Large intestine (tissue), 3 donors: Measurements from ENCODE around the gene QRICH2. TPM values are rescaled to one million over a fixed set of nuclear protein-coding genes. Genes with fewer than 3 reads are reported as not detected.
A peak's percentile ranks its signal among the peaks of the same experiment; 100 is the strongest.

Experiments used
- DNase-seq, 2 donors: peaks; one replicate each; pipeline versions ENCODE4 v3.0.0 to v3.0.0-alpha.2; 2013
- H3K27ac ChIP-seq: one replicate; pipeline ENCODE4 v1.5.1; 2013; ENCODE audit warnings: low read length
- H3K27me3 ChIP-seq: 2 replicates; pipeline ENCODE4 v1.6.1; 2013; ENCODE audit warnings: low read length; ENCODE audit not compliant: control insufficient read depth, insufficient read depth
- H3K36me3 ChIP-seq: 2 replicates; pipeline ENCODE4 v1.6.1; 2013; ENCODE audit warnings: low read length; ENCODE audit not compliant: control insufficient read depth, insufficient read depth
- H3K4me1 ChIP-seq: one replicate; pipeline ENCODE4 v1.6.1; 2013; ENCODE audit warnings: low read length; ENCODE audit not compliant: control insufficient read depth, insufficient read depth
- H3K4me3 ChIP-seq: one replicate; pipeline ENCODE4 v1.5.1; 2013; ENCODE audit warnings: low read length
- H3K9me3 ChIP-seq: one replicate; pipeline ENCODE4 v1.6.1; 2013; ENCODE audit warnings: mild to moderate bottlenecking, low read depth, low read length, moderate library complexity; ENCODE audit not compliant: control insufficient read depth
- WGBS: methylation state at CpG from one replicate; pipeline ENCODE4 v1.1.5; 2013; ENCODE audit warnings: low lambda C conversion rate; ENCODE audit not compliant: insufficient coverage; 5-methylcytosine and 5-hydroxymethylcytosine counted together
- polyA plus RNA-seq: library from polyadenylated mRNA; unstranded; fragments of 120-200 nt; gene quantifications from one replicate; pipeline ENCODE4 v1.2.1, GENCODE V29; 2013

The QRICH2 gene
- polyA plus RNA-seq, 1 donor = 3.1 TPM

- H3K9me3 ChIP-seq = no peaks in the 10 kb centered on the region
- H3K4me3 ChIP-seq = no peak overlapping the region
- H3K27me3 ChIP-seq = no peaks in the 10 kb centered on the region
- H3K27ac ChIP-seq = no peak overlapping the region
- WGBS = no CpG with 5 or more reads among the region's 3 CpGs
- no peak for DNase-seq
- H3K36me3 ChIP-seq = peaks cover 5% of the 10 kb centered on the region
- peaks cover 2% of the 10 kb centered on the region for H3K4me1 ChIP-seq
These were observed 10.6 kb downstream of the QRICH2 start for GRCh38 chr17:76297436-76297835.

DNA sequence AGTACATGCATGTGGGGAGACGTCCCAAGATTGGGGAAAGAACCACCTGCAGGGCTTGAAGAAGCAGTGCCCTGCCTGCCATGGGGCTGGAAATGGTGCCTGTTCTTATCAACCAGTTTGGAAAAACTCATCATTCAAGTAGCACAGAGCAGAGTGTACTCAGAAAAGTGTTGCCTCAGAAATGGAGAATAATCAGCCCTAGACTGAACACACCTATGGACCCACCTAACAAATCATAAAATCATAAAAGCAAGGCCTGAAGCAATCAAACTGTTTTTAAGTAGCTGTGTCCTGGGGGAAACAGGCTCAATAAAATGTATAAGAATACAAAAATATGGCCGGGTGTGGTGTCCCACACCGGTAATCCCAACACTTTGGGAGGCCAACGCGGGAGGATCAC is 11.2 kb downstream of the QRICH2 start:
- WGBS = no CpG with 5 or more reads among the region's 5 CpGs
- H3K4me3 ChIP-seq = no peak overlapping the region
- peaks cover 2% of the 10 kb centered on the region for H3K4me1 ChIP-seq
- no peak for DNase-seq
- H3K27me3 ChIP-seq = no peaks in the 10 kb centered on the region
- peaks cover 5% of the 10 kb centered on the region for H3K36me3 ChIP-seq
- H3K9me3 ChIP-seq = no peaks in the 10 kb centered on the region
- no peak overlapping the region for H3K27ac ChIP-seq

GRCh38 chr17:76296186-76296585 is 11.9 kb downstream of the QRICH2 start:
- Histone ChIP-seq H3K27ac (no peak overlapping the region), H3K36me3 (peaks cover 7% of the 10 kb centered on the region), H3K9me3 (no peaks in the 10 kb centered on the region), H3K4me3 (no peak overlapping the region), H3K4me1 (peaks cover 2% of the 10 kb centered on the region), H3K27me3 (no peaks in the 10 kb centered on the region)
- no peak for DNase-seq
- no CpG with 5 or more reads among the region's 4 CpGs for WGBS

DNA sequence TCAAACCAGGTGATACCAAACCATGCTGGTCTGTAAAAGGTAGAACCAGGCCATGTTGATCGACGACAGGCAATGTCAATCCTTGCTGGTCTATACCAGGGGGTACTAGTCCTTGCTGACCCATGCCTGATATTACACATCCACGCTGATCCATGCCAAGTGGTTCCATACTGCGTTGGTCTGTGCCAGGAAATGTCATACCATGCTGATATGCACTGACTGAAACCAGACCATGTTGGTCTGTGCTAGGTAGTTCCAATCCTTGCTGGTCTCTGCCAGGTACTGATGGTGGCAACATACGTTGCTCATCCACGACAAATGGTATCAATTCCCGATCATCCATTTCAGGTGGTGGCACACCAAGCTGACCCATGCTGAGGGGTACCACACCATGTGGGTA is 15.0 kb downstream of the QRICH2 start:
- Histone ChIP-seq H3K4me1 (peaks cover 2% of the 10 kb centered on the region), H3K27me3 (no peaks in the 10 kb centered on the region), H3K36me3 (peaks cover 13% of the 10 kb centered on the region), H3K9me3 (no peaks in the 10 kb centered on the region), H3K4me3 (no peak overlapping the region), H3K27ac (no peak overlapping the region)
- no CpG with 5 or more reads among the region's 7 CpGs for WGBS
- DNase-seq = no peak

DNA sequence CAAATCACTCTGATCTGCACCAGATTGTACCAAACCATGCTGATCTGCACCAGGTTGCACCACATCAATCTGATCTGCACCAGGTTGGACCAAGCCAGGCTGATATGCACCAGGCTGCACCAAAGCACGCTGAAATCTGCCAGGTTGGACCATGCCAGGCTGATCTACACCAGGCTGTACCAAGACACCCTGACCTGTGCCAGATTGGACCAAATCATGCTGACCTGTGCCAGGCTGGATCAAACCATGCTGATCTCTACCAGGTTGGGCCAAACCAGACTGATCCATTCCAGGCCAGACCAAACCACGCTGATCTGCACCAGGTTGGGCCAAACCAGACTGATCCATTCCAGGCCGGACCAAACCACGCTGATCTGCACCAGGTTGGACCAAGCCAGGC is 15.5 kb downstream of the QRICH2 start:
- H3K27me3 ChIP-seq = no peaks in the 10 kb centered on the region
- H3K4me3 ChIP-seq = no peak overlapping the region
- H3K4me1 ChIP-seq = peaks cover 2% of the 10 kb centered on the region
- WGBS = no CpG with 5 or more reads among the region's 4 CpGs
- no peak overlapping the region for H3K27ac ChIP-seq
- no peak for DNase-seq
- H3K9me3 ChIP-seq = no peaks in the 10 kb centered on the region
- H3K36me3 ChIP-seq = peaks cover 13% of the 10 kb centered on the region

GRCh38 chr17:76281573-76282371 is 26.3 kb downstream of the QRICH2 start:
- H3K27ac ChIP-seq = no peak overlapping the region
- H3K4me3 ChIP-seq = no peak overlapping the region
- no CpG with 5 or more reads among the region's 23 CpGs for WGBS
- peaks cover 6% of the 10 kb centered on the region for H3K4me1 ChIP-seq
- no peaks in the 10 kb centered on the region for H3K9me3 ChIP-seq
- no peak for DNase-seq
- H3K36me3 ChIP-seq = peaks cover 3% of the 10 kb centered on the region
- H3K27me3 ChIP-seq = no peaks in the 10 kb centered on the region

GRCh38 chr17:76280650-76281049 is 27.4 kb downstream of the QRICH2 start:
- H3K27me3 ChIP-seq = no peaks in the 10 kb centered on the region
- no peaks in the 10 kb centered on the region for H3K9me3 ChIP-seq
- H3K4me3 ChIP-seq = no peak overlapping the region
- peaks cover 6% of the 10 kb centered on the region for H3K4me1 ChIP-seq
- no peak overlapping the region for H3K27ac ChIP-seq
- peaks cover 3% of the 10 kb centered on the region for H3K36me3 ChIP-seq
- WGBS = no CpG with 5 or more reads among the region's 15 CpGs
- no peak for DNase-seq

- no peak overlapping the region for H3K27ac ChIP-seq
- DNase-seq = no peak
- WGBS = no CpG with 5 or more reads among the region's 15 CpGs
- no peaks in the 10 kb centered on the region for H3K9me3 ChIP-seq
- peaks cover 6% of the 10 kb centered on the region for H3K4me1 ChIP-seq
- no peak overlapping the region for H3K4me3 ChIP-seq
- H3K27me3 ChIP-seq = no peaks in the 10 kb centered on the region
- H3K36me3 ChIP-seq = peaks cover 3% of the 10 kb centered on the region
These were observed 28.3 kb downstream of the QRICH2 start for GRCh38 chr17:76279742-76280287.

DNA sequence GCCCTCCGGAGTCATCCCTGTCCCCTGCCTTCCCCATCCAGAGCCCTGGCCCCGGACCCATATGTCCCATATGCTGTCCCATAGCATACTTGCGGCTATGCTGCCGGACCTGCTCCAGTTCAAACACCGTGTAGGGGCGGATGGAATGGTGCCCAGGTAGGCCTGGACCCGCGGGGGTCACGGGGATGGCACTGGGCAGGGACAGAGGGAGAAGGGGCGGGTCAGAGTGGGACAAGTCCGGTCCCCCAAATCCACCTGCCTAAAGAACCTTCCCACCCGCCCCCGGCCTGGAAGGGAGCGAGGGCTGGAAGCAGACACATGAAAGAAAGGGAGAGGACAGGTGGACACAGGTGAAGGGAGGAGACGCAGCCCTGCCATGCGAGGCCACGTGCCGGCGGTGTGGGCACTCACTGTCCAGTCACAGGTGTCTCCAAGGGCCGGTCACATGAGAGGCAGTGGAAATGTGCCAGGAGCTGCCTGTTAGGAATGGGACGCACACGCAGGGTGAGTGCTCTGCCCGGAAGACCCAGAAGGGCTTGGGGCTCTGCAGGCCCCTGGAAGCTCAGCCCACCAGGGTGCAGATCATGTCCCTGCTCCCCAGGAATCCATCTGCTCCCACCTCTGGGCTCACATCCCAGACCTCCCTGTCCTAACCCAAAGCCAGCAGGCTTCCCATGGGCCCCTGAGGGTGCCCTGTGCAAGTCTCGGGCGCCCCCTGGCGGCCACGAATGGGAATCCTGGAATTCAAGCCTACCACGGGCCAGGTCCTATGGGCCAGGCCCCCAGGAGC is 28.9 kb downstream of the QRICH2 start:
- peaks cover 3% of the 10 kb centered on the region for H3K36me3 ChIP-seq
- no peaks in the 10 kb centered on the region for H3K9me3 ChIP-seq
- no peaks in the 10 kb centered on the region for H3K27me3 ChIP-seq
- H3K4me1 ChIP-seq = peaks cover 6% of the 10 kb centered on the region
- WGBS = no CpG with 5 or more reads among the region's 28 CpGs
- peak; percentile 67 to 74 for DNase-seq
- H3K4me3 ChIP-seq = no peak overlapping the region
- no peak overlapping the region for H3K27ac ChIP-seq

GRCh38 chr17:76278268-76278908 is 29.7 kb downstream of the QRICH2 start:
- Histone ChIP-seq H3K4me1 (peaks cover 6% of the 10 kb centered on the region), H3K9me3 (no peaks in the 10 kb centered on the region), H3K27ac (no peak overlapping the region), H3K36me3 (peaks cover 3% of the 10 kb centered on the region), H3K27me3 (no peaks in the 10 kb centered on the region), H3K4me3 (no peak overlapping the region)
- no CpG with 5 or more reads among the region's 19 CpGs for WGBS
- DNase-seq = no peak
